Femur (tissue), 1 donor: Measurements from ENCODE around the gene XCL2.
"Not testable (repeated sequence)": the region's sequence is repeated elsewhere in the genome, so short reads cannot be mapped to it uniquely, and the experiment has no call there.

Experiments
- DNase-seq: peaks from one replicate; pipeline ENCODE4 v3.0.0-alpha.2; 2017

Gene XCL2, protein sequence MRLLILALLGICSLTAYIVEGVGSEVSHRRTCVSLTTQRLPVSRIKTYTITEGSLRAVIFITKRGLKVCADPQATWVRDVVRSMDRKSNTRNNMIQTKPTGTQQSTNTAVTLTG

DNA sequence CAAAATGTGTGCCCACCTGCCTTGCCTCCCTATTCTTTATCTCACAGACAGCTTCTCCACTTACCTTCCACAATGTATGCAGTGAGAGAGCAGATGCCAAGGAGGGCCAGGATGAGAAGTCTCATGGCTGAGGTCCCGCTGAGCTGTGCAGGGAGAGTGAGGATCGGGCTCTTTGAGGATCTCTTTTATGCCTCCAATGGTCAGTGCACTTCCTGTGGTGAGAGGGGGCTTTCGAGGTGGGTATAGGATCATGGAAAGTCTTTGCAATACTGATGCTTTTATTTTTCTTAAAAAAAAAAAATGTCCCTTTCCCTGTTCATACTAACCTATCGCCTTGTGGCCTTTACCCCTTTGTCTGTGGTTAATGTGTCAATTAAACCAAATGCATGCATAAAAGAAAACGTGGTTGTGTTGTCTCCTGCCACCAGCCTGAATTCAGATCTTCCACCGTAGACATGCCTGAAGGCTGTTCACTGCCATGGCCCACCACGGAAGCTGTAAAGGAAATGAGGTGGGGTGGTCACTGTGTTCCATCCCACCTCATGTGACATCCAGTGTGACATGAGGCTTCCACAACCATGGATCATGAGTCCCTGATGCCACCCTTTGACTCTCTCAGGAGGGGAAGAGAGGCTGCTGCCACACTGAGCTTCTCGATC is at the start of gene XCL2:
Gene XCL2, minus strand, starts transcription at position 158 of the 659 bp plus-strand sequence. Its CDS starts 33 bp downstream, at position 125.
- DNase-seq = not testable (repeated sequence)

- DNase-seq = no peak
These were observed 47.9 kb upstream of the XCL2 start for GRCh38 chr1:168591641-168592250.

GRCh38 chr1:168591066-168591465 is 47.3 kb upstream of the XCL2 start:
- no peak for DNase-seq

DNA sequence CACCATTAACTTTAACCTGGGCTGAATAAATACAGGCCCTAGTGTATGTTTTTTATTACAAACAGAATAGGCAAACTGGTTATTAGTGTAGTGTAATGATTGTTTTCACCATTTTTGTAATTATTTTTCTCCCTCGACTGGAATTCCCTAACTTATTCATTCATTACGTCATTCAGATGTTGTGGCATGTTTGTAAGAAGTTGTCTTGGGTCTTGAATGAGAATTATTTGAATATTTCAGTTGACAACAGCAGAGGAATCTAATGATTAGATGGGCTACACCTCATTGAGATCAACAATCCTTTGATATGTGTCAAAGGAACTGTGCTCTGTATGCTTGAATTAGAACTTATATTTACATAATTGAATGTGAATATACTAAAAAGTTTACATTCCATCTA is 45.4 kb upstream of the XCL2 start:
- no peak for DNase-seq

- no peak for DNase-seq
These were observed 42.1 kb upstream of the XCL2 start for GRCh38 chr1:168585937-168586336.

- DNase-seq = no peak
These were observed 41.4 kb upstream of the XCL2 start for GRCh38 chr1:168585191-168585590.

GRCh38 chr1:168583571-168583970 is 39.8 kb upstream of the XCL2 start:
- no peak for DNase-seq

- DNase-seq = peak; percentile 40
These were observed 39.0 kb upstream of the XCL2 start for GRCh38 chr1:168582688-168583336.

GRCh38 chr1:168581817-168582572 is 38.2 kb upstream of the XCL2 start:
- no peak for DNase-seq

DNA sequence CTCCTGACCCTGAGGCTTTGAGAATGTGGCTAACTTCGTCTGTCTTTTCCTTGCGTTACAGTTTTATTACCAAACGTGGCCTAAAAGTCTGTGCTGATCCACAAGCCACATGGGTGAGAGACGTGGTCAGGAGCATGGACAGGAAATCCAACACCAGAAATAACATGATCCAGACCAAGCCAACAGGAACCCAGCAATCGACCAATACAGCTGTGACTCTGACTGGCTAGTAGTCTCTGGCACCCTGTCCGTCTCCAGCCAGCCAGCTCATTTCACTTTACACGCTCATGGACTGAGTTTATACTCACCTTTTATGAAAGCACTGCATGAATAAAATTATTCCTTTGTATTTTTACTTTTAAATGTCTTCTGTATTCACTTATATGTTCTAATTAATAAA is 37.2 kb upstream of the XCL2 start:
- not testable (repeated sequence) for DNase-seq

DNA sequence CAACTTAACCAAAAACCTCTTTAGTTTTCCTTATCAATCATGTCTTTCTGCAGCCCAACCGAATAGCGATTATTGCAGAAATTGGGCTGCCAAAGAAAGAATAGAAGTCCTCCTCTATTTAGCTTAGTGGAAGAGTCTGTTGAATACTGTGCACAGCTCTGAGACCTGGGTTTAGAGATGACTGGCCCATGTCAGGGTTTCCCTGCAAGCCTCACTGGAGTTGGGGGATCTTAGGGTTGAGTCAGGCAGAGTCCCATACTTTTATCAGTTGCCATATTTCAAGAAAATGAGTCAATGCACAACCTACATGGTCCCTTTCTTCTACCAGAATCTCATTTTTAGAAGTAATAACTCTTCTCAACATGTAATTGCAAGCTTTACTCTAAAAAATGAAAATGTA is 36.5 kb upstream of the XCL2 start:
- not testable (repeated sequence) for DNase-seq

- not testable (repeated sequence) for DNase-seq
These were observed 34.9 kb upstream of the XCL2 start for GRCh38 chr1:168578531-168579185.

DNA sequence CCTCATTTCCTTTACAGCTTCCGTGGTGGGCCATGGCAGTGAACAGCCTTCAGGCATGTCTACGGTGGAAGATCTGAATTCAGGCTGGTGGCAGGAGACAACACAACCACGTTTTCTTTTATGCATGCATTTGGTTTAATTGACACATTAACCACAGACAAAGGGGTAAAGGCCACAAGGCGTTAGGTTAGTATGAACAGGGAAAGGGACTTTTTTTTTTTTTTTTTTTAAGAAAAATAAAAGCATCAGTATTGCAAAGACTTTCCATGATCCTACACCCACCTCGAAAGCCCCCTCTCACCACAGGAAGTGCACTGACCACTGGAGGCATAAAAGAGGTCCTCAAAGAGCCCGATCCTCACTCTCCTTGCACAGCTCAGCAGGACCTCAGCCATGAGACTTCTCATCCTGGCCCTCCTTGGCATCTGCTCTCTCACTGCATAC is 32.5 kb upstream of the XCL2 start, which contains the start of gene XCL1:
Gene XCL1, plus strand, starts transcription at position 361 of the 444 bp plus-strand sequence. Its CDS starts 33 bp downstream, at position 394.
- not testable (repeated sequence) for DNase-seq

DNA sequence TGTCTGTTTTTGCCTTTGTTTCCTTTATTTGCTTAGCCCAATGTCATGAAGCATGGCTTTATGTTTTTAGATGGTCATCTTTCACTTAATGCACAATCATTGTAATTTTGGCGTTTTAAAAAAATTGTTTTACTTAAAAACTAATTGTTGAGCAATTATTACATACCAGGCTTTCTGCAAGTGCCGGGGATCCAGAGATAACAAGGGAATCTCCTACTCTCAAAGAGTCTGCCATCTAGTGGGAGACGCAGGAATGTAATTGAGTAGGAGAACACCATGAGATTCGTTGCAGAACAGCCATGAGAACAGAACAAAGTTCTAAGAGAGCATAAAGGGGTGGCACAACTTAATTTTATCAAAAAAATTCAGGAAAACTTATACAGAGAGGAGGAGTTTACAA is 30.4 kb upstream of the XCL2 start:
- not testable (repeated sequence) for DNase-seq

DNA sequence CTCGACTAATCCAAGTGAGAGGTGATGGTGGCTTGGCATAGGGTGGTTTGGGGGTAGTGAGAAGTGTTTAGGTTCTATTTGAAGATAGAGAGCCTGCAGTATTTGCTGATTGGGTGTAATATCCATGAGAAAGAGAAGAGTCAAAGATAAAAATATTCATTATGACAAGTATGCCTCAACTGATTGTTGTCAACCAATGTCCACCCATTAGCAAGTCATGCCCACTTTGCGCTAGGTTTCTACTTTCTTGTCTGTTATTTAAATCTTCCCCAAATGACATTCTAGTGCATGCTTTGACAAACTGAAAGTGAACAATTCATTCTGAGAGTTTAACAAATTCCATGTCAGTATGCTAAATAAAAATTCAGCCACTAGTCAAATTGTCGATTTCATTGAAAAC is 28.8 kb upstream of the XCL2 start:
- DNase-seq = no peak

DNA sequence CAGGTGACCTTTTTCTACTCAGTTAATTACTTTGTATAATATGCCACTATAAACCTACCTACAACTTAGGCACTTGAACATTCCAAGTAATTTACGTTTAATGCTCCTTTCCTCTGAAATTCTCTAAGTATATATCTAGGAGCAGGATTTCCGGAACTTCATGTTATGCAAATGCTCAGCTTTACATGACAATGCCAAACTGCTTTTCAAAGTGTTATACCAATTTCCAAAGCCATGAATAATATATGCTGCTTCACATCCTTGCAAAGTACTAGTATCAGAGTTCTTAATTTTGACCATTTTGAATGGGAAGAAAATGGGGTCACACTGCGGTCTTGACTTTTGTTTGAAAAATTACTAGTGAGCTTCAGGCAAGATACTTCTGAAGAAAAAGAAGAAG is 26.9 kb upstream of the XCL2 start:
- no peak for DNase-seq

GRCh38 chr1:168568346-168568745 is 24.5 kb upstream of the XCL2 start:
- no peak for DNase-seq

DNA sequence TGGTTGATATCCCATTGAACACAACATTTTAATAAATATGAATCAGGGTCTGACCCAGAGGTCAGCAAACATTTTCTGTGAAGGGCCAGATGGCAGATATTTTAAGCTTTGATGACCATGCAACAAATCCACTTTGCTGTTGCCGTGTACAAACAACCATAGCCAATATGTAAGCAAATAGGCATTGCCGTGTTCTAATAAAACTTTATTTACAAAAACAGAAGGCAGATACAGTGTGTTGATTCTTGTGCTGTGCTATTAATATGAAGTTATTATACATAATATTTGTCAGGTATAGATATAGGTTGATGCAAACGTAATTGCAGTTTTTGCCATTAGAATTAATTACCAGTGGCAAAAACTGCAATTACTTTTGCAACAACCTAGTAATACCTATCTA is 23.8 kb upstream of the XCL2 start:
- no peak for DNase-seq

DNA sequence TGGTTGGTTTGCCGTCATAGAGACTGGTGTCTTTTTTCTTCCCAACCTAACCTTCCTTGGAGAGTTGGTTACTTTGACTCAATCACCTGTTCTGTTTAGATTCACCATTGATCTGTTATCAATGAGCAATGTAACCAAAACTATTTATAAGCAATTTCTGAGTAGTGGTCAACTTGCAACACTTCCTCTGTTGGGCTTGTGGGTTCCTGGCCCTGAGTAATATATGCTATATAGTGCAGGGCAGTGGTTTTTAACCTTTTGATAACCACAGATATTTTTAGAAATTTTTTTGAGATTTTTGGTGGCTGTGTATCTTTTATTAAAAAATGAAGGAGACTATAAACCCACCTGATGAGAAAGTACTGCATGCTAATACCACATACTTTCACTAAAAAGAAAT is 23.2 kb upstream of the XCL2 start:
- no peak for DNase-seq

DNA sequence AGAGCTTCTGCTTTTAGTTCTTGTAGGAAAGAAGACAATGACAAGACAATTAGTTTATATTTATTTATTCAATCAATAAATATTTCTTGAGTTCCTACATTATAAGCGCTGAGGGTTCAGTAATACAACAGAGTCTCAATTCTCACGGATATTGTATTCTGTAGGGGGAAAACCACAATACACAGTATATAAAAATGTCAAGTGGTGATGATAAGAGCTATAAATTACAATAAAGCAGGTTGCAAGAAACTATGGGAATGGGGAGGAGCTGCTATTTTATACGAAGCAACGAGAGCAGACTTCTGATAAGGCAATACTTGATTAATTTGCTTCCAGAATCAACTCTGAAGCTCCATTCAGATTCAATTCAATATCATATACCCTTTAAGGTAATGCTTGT is 22.0 kb upstream of the XCL2 start:
- DNase-seq = no peak

DNA sequence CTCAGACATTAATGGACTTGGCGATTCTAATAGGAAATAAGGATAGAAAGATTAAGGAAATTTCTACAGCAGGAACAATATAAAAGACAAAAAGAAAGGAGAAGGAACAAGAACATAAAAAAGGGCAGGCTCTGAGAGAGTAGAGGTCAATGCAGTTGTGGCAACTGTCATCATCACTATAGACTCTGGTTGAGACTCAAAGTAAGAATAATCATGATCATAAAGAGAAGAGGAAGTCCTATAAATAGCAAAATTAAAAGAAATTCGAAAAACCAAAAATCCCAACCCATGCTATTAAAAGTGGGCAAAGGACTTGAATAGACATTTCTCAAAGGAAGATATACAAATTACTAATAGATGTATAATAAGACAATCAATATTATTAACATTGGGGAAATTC is 18.2 kb upstream of the XCL2 start:
- no peak for DNase-seq

DNA sequence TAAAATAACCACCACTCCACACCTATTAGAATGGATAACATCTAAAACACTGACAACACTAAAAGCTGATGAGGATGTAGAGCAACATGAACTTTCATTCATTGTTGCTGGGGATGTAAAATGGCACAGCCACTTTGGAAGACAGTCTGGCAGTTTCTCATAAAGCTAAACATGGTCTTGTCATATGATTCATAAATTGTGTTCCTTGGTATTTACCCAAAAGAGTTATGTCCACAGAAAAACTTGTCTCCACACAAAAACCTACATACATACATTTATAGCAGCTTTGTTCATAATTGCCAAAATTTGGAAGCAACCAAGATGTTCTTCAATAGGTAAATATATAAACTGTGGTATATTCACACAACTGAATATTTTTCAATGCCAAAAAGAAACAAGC is 16.6 kb upstream of the XCL2 start:
- no peak for DNase-seq

DNA sequence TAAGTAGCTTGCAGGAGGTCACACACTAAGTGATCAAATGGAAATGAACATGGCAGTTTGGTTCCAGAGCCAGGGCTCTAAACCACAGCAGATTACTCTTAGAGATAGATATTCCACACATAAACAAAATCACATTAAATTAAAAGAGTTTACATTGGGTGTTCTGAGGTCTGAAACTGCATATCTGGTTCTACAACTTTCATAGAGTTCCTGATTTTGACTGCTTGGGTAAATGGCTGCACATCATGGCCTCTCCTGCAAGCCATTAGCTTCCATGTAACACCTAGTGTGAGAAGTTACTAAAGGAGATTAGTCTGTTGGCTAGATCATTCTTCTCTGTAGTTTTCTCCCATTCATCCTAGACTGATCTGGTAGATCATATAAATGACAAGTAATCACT is 12.8 kb upstream of the XCL2 start:
- no peak for DNase-seq
